ENCODE results near the gene EMX2.
A peak's percentile ranks its signal among the peaks of the same experiment; 100 is the strongest.

EMX2 gene

GRCh38 chr10:117516681-117517080 lies 25.9 kb upstream of the EMX2 start:
- Mint-ChIP-seq H3K4me3 (no peak overlapping the region), H3K9me3 (no peaks in the 10 kb centered on the region), H3K27me3 (peaks cover 20% of the 10 kb centered on the region), H3K4me1 (no peaks in the 10 kb centered on the region), H3K27ac (no peak overlapping the region), H3K36me3 (no peaks in the 10 kb centered on the region)

- no peaks in the 10 kb centered on the region for H3K36me3 Mint-ChIP-seq
- no peak overlapping the region for H3K27ac Mint-ChIP-seq
- peaks cover 22% of the 10 kb centered on the region for H3K27me3 Mint-ChIP-seq
- no peaks in the 10 kb centered on the region for H3K9me3 Mint-ChIP-seq
- H3K4me3 Mint-ChIP-seq, result no peak overlapping the region
- no peaks in the 10 kb centered on the region for H3K4me1 Mint-ChIP-seq
These were observed 24.3 kb upstream of the EMX2 start for GRCh38 chr10:117518246-117518645.

GRCh38 chr10:117519286-117519685 lies 23.3 kb upstream of the EMX2 start:
- H3K4me3 Mint-ChIP-seq, result no peak overlapping the region
- H3K27ac Mint-ChIP-seq, result no peak overlapping the region
- H3K36me3 Mint-ChIP-seq, result no peaks in the 10 kb centered on the region
- H3K4me1 Mint-ChIP-seq, result no peaks in the 10 kb centered on the region
- H3K9me3 Mint-ChIP-seq, result no peaks in the 10 kb centered on the region
- peaks cover 25% of the 10 kb centered on the region for H3K27me3 Mint-ChIP-seq

GRCh38 chr10:117519879-117520278 lies 22.7 kb upstream of the EMX2 start:
- Mint-ChIP-seq H3K36me3 (no peaks in the 10 kb centered on the region), H3K4me1 (no peaks in the 10 kb centered on the region), H3K27ac (no peak overlapping the region), H3K9me3 (no peaks in the 10 kb centered on the region), H3K27me3 (peaks cover 30% of the 10 kb centered on the region), H3K4me3 (no peak overlapping the region)

GRCh38 chr10:117530791-117531190 lies 11.8 kb upstream of the EMX2 start:
- Mint-ChIP-seq H3K9me3 (no peaks in the 10 kb centered on the region), H3K27me3 (peaks cover 57% of the 10 kb centered on the region), H3K27ac (no peak overlapping the region), H3K4me1 (peaks cover 6% of the 10 kb centered on the region), H3K36me3 (no peaks in the 10 kb centered on the region), H3K4me3 (no peak overlapping the region)

- Mint-ChIP-seq H3K4me1 (peaks cover 6% of the 10 kb centered on the region), H3K27ac (no peak overlapping the region), H3K36me3 (no peaks in the 10 kb centered on the region), H3K27me3 (peaks cover 59% of the 10 kb centered on the region), H3K4me3 (no peak overlapping the region), H3K9me3 (no peaks in the 10 kb centered on the region)
These were observed 11.1 kb upstream of the EMX2 start for GRCh38 chr10:117531371-117532002.

GRCh38 chr10:117532003-117532385 lies 10.6 kb upstream of the EMX2 start:
- Mint-ChIP-seq H3K36me3 (no peaks in the 10 kb centered on the region), H3K27me3 (peaks cover 61% of the 10 kb centered on the region), H3K4me3 (no peak overlapping the region), H3K27ac (no peak overlapping the region), H3K4me1 (peaks cover 6% of the 10 kb centered on the region), H3K9me3 (no peaks in the 10 kb centered on the region)

- no peaks in the 10 kb centered on the region for H3K9me3 Mint-ChIP-seq
- no peaks in the 10 kb centered on the region for H3K36me3 Mint-ChIP-seq
- no peak overlapping the region for H3K27ac Mint-ChIP-seq
- peaks cover 61% of the 10 kb centered on the region for H3K27me3 Mint-ChIP-seq
- peaks cover 6% of the 10 kb centered on the region for H3K4me1 Mint-ChIP-seq
- no peak overlapping the region for H3K4me3 Mint-ChIP-seq
These were observed 10.0 kb upstream of the EMX2 start for GRCh38 chr10:117532451-117533107.

- peak overlapping the region; percentile 4 for H3K27ac Mint-ChIP-seq
- peaks cover 60% of the 10 kb centered on the region for H3K27me3 Mint-ChIP-seq
- H3K4me3 Mint-ChIP-seq, result no peak overlapping the region
- H3K4me1 Mint-ChIP-seq, result peaks cover 8% of the 10 kb centered on the region
- H3K36me3 Mint-ChIP-seq, result no peaks in the 10 kb centered on the region
- H3K9me3 Mint-ChIP-seq, result no peaks in the 10 kb centered on the region
These were observed 8.9 kb upstream of the EMX2 start for GRCh38 chr10:117533507-117534281.

GRCh38 chr10:117534321-117535297 lies 7.9 kb upstream of the EMX2 start:
- H3K4me3 Mint-ChIP-seq, result no peak overlapping the region
- H3K27ac Mint-ChIP-seq, result no peak overlapping the region
- H3K36me3 Mint-ChIP-seq, result no peaks in the 10 kb centered on the region
- peaks cover 8% of the 10 kb centered on the region for H3K4me1 Mint-ChIP-seq
- H3K27me3 Mint-ChIP-seq, result peaks cover 59% of the 10 kb centered on the region
- H3K9me3 Mint-ChIP-seq, result no peaks in the 10 kb centered on the region

GRCh38 chr10:117535298-117536071 lies 7.1 kb upstream of the EMX2 start:
- no peaks in the 10 kb centered on the region for H3K9me3 Mint-ChIP-seq
- H3K27me3 Mint-ChIP-seq, result peaks cover 58% of the 10 kb centered on the region
- H3K4me1 Mint-ChIP-seq, result peaks cover 8% of the 10 kb centered on the region
- no peak overlapping the region for H3K27ac Mint-ChIP-seq
- no peaks in the 10 kb centered on the region for H3K36me3 Mint-ChIP-seq
- H3K4me3 Mint-ChIP-seq, result no peak overlapping the region

GRCh38 chr10:117536072-117536865 lies 6.3 kb upstream of the EMX2 start:
- H3K4me3 Mint-ChIP-seq, result no peak overlapping the region

GRCh38 chr10:117536866-117537435 lies 5.6 kb upstream of the EMX2 start:
- H3K27me3 Mint-ChIP-seq, result peaks cover 55% of the 10 kb centered on the region
- no peaks in the 10 kb centered on the region for H3K9me3 Mint-ChIP-seq
- H3K4me1 Mint-ChIP-seq, result peaks cover 12% of the 10 kb centered on the region
- H3K27ac Mint-ChIP-seq, result no peak overlapping the region
- no peak overlapping the region for H3K4me3 Mint-ChIP-seq
- H3K36me3 Mint-ChIP-seq, result no peaks in the 10 kb centered on the region

More at GRCh38 chr10:117536072-117536865, 6.3 kb upstream of the EMX2 start:
- H3K36me3 Mint-ChIP-seq, result no peaks in the 10 kb centered on the region
- H3K27ac Mint-ChIP-seq, result no peak overlapping the region
- H3K9me3 Mint-ChIP-seq, result no peaks in the 10 kb centered on the region
- peaks cover 57% of the 10 kb centered on the region for H3K27me3 Mint-ChIP-seq
- H3K4me1 Mint-ChIP-seq, result peaks cover 8% of the 10 kb centered on the region

- H3K4me3 Mint-ChIP-seq, result no peak overlapping the region
- peaks cover 12% of the 10 kb centered on the region for H3K4me1 Mint-ChIP-seq
- H3K9me3 Mint-ChIP-seq, result no peaks in the 10 kb centered on the region
- H3K27me3 Mint-ChIP-seq, result peaks cover 50% of the 10 kb centered on the region
- no peaks in the 10 kb centered on the region for H3K36me3 Mint-ChIP-seq
- no peak overlapping the region for H3K27ac Mint-ChIP-seq
These were observed 5.1 kb upstream of the EMX2 start for GRCh38 chr10:117537436-117537903.
